Adrenal gland (tissue), 12 donors: ENCODE measurements around the gene ASAP2. TPM values are rescaled to one million over a fixed set of nuclear protein-coding genes. Genes with fewer than 3 reads are reported as not detected.
A peak's percentile ranks its signal among the peaks of the same experiment; 100 is the strongest.

ENCODE experiments used
- DNase-seq, 7 donors: peaks; one replicate each; pipeline ENCODE4 v3.0.0-alpha.2; 2019 to 2020
- H3K27ac ChIP-seq, 5 donors: fragments of 200-600 bp; sonication (generic) in 4 of 5; 1 replicate in 3 of 5; 2 replicates in 2 of 5; pipeline versions ENCODE4 v1.5.1 to v1.8.0; 2016 to 2020; ENCODE audit warnings: mild to moderate bottlenecking in 1 of 5
- H3K27me3 ChIP-seq: fragments of 200-600 bp; 2 replicates; pipeline ENCODE4 v1.8.0; 2021
- H3K36me3 ChIP-seq, 2 donors: fragments of 200-600 bp; replicated peaks in 1 of 2; 1 replicate in 1 of 2; 2 replicates in 1 of 2; pipeline versions ENCODE4 v1.5.1 to v1.8.0; 2018 to 2022
- H3K4me1 ChIP-seq, 2 donors: fragments of 200-600 bp; replicated peaks in 1 of 2; 1 replicate in 1 of 2; 2 replicates in 1 of 2; pipeline versions ENCODE4 v1.5.1 to v1.8.0; 2018 to 2021
- H3K4me3 ChIP-seq, 4 donors: fragments of 200-600 bp; sonication (generic) in 3 of 4; one replicate each; pipeline ENCODE4 v1.5.1; 2016 to 2018
- H3K9me3 ChIP-seq, 3 donors: fragments of 200-600 bp; sonication (generic) in 1 of 3; replicated peaks in 1 of 3; 1 replicate in 2 of 3; 2 replicates in 1 of 3; pipeline versions ENCODE4 v1.5.1 to v1.8.0; 2016 to 2021
- POLR2A ChIP-seq, 2 donors: fragments of 450-650 bp; IDR thresholded peaks; one replicate each; pipeline ENCODE4 v1.6.1; 2017; ENCODE audit warnings: antibody characterized with exemption in 2 of 2, mild to moderate bottlenecking in 2 of 2, moderate library complexity in 1 of 2
- WGBS, 4 donors: extraction: QIAGEN DNeasy Blood & Tissue Kit in 2 of 4; methylation state at CpG; one replicate each; pipeline versions ENCODE4 v1.1.5 to v1.1.7; 2013 to 2017; 5-methylcytosine and 5-hydroxymethylcytosine counted together
- intact Hi-C, 2 donors: fragments of 100-400 bp; cut with DNase I; formaldehyde crosslinking; loops; one replicate each; pipeline versions ENCODE4 v1.14.1 to v1.15.0; 2022 to 2023
- polyA plus RNA-seq, 3 donors: library from polyadenylated mRNA; stranded (reverse); fragments of 200-250 nt in 2 of 3; fragments of 350-450 nt in 1 of 3; fragmentation: Illumina TruSeq in 1 of 3; extraction: RNeasy Lipid Tissue Mini Kit (QIAGEN cat#74804) in 1 of 3; gene quantifications; one replicate each; pipeline ENCODE4 v1.2.3, GENCODE V29; 2013 to 2014
- total RNA-seq, 9 donors: library from RNA; depleted of rRNA in 4 of 9; stranded (reverse); fragments of >200 nt in 4 of 9; fragments of 120-200 nt in 1 of 9; fragmentation: NEBNext Ultra II Directional in 1 of 9; extraction: Animal tissue kit (Norgen Biotek cat#: 25700) in 1 of 9; gene quantifications; one replicate each; pipeline versions ENCODE4 v1.1.0 to v1.2.4, GENCODE V29; 2013 to 2023
- TF ChIP-seq, protein P1 (sequence below), 6 experiments: fragments of 450-650 bp in 4 of 6; fragments of 200-600 bp in 2 of 6; sonication (generic) in 1 of 6; IDR thresholded peaks; 1 replicate in 5 of 6; 2 replicates in 1 of 6; pipeline versions ENCODE4 v1.5.1 to v1.8.0; 2016 to 2021; ENCODE audit warnings: antibody characterized with exemption in 6 of 6, mild to moderate bottlenecking in 2 of 6, moderate library complexity in 1 of 6
- donor health status: healthy with polysubstance abuse.
- donor health status: Bipolar disorder and iron deficiency.
- donor health status: DM: yes; HTN: yes; CAD: no.
- donor health status: DM: no; HTN: no; CAD: no.
- donor health status: DM: no; HTN: no; CAD: no.
- donor health status: DM: yes; HTN: yes; CAD: no.

ASAP2 gene
- total and polyA plus RNA-seq, 12 donors: 5.4 to 12.9 (median 7.7) TPM

- WGBS, 4 donors: 77 to 84% (median 80%) methylated on average over 8 of the region's 8 CpGs
- Histone ChIP-seq H3K27ac (no peak overlapping the region), H3K27me3 (no peaks in the 10 kb centered on the region), H3K36me3 (no peaks in the 10 kb centered on the region), H3K4me3 (no peak overlapping the region), H3K4me1 (no peaks in the 10 kb centered on the region), H3K9me3 (no peaks in the 10 kb centered on the region)
- TF ChIP-seq, protein P1, sequence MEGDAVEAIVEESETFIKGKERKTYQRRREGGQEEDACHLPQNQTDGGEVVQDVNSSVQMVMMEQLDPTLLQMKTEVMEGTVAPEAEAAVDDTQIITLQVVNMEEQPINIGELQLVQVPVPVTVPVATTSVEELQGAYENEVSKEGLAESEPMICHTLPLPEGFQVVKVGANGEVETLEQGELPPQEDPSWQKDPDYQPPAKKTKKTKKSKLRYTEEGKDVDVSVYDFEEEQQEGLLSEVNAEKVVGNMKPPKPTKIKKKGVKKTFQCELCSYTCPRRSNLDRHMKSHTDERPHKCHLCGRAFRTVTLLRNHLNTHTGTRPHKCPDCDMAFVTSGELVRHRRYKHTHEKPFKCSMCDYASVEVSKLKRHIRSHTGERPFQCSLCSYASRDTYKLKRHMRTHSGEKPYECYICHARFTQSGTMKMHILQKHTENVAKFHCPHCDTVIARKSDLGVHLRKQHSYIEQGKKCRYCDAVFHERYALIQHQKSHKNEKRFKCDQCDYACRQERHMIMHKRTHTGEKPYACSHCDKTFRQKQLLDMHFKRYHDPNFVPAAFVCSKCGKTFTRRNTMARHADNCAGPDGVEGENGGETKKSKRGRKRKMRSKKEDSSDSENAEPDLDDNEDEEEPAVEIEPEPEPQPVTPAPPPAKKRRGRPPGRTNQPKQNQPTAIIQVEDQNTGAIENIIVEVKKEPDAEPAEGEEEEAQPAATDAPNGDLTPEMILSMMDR (IDR thresholded peaks at IDR 0.05): no peak
- no peak for TF ChIP-seq POLR2A (IDR thresholded peaks at IDR 0.05)
- intact Hi-C loops: no loop called here
- no peak for DNase-seq
These were observed 36.0 kb upstream of the ASAP2 start for GRCh38 chr2:9170458-9171130.

- Histone ChIP-seq H3K9me3 (no peaks in the 10 kb centered on the region), H3K27me3 (no peaks in the 10 kb centered on the region), H3K27ac (no peak overlapping the region), H3K4me1 (peaks cover 9 to 17% of the 10 kb centered on the region in 2 donors), H3K4me3 (no peak overlapping the region), H3K36me3 (no peaks in the 10 kb centered on the region)
- intact Hi-C loops: no loop called here
- DNase-seq: no peak
- TF ChIP-seq, protein P1 (IDR thresholded peaks at IDR 0.05): no peak
- no peak for TF ChIP-seq POLR2A (IDR thresholded peaks at IDR 0.05)
- 71 to 77% (median 74%) methylated on average over 10 of the region's 10 CpGs for WGBS, 4 donors
These were observed 31.7 kb upstream of the ASAP2 start for GRCh38 chr2:9174771-9175437.

DNA sequence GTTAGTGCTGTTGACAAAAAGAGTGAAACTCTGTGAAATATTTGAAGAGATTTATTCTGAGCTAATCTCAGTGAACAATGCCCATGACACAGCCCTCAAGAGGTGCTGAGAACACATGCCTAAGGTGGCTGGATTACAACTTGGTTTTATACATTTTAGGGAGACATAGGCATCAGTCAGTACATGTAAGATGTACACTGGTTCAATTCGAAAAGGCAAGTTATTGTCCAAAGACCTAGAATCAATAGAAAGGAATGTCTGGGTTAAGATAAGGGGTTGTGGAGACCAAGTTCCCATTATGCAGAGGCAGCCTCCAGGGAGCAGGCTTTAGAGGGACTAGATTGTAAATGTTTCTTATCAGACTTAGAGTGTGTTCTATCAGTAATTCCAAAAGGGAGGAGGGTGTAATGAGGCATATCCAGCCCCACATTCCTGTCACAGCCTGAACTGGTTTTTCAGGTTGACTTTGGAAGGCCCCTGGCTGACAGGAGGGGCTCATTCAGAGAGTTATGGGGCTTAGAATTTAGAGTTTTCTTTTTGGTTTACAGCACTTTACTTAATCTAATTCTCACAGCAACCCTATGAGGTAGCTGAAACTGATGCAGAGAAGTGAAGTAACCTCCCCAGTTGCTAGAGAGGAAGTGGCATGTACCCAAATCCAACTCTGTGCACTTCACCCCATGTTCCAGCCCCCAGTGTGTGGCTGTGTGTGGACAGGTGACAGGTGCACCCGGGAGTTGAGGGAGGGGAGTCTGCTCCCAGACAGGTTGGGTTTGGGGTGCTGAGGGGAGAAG, 28.3 kb upstream of the ASAP2 start:
- peaks cover 10 to 22% of the 10 kb centered on the region in 2 donors for H3K4me1 ChIP-seq
- H3K27ac ChIP-seq: peak overlapping the region in 3 of 5 donors; percentile 29 to 88 (median 79)
- no peaks in the 10 kb centered on the region for H3K9me3 ChIP-seq
- 33 to 70% (median 55%) methylated on average over 2 of the region's 2 CpGs for WGBS, 4 donors
- TF ChIP-seq POLR2A (IDR thresholded peaks at IDR 0.05): no peak
- TF ChIP-seq, protein P1 (IDR thresholded peaks at IDR 0.05): no peak
- H3K27me3 ChIP-seq: no peaks in the 10 kb centered on the region
- H3K4me3 ChIP-seq: no peak overlapping the region
- intact Hi-C loops: no loop called here
- H3K36me3 ChIP-seq: no peaks in the 10 kb centered on the region
- DNase-seq: no peak

DNA sequence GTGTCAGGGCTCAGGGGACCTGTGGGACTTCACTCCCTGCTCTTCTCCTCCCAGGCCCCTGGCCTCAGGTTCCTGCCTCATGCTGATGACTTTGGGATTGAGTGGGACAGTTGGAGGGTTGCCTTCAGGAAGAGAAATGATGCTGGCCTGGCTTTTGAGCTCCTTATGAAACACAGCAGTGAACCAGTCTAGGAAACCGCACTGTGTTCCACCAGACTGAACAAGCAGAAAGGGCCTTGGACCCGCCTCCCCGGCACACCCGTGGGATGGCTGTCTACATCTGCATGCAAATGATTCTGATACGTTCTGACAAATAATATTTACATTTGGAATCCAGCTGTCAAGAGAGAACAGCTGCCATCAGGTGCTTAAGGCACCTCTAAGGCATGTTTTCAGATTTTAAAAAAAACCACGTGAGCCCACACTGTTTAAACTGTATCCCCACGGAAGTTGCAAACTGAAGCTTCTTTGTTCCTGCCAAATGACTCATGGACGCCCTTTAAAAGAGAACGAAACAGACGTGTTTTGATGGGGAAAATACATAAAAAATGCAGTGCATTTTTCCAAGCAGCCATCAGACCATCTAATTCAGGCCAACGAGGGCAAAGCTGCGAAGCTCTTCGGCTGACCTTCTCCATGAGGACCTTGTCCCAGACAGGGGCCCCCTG, 27.6 kb upstream of the ASAP2 start:
- H3K27me3 ChIP-seq: no peaks in the 10 kb centered on the region
- intact Hi-C loops: no loop called here
- peak overlapping the region in 4 of 5 donors; percentile 20 to 88 (median 54) for H3K27ac ChIP-seq
- no peak overlapping the region for H3K4me3 ChIP-seq
- peaks cover 10 to 28% of the 10 kb centered on the region in 2 donors for H3K4me1 ChIP-seq
- DNase-seq: peak in 6 of 7 donors; percentile 42 to 67 (median 51)
- no peaks in the 10 kb centered on the region for H3K9me3 ChIP-seq
- 27 to 48% (median 37%) methylated on average over 13 of the region's 13 CpGs for WGBS, 4 donors
- H3K36me3 ChIP-seq: no peaks in the 10 kb centered on the region
- TF ChIP-seq, protein P1 (IDR thresholded peaks at IDR 0.05): no peak
- no peak for TF ChIP-seq POLR2A (IDR thresholded peaks at IDR 0.05)
